ENCODE measurements around the gene CCT6B.
A peak's percentile ranks its signal among the peaks of the same experiment; 100 is the strongest.
"Not testable (repeated sequence)": the region's sequence is repeated elsewhere in the genome, so short reads cannot be mapped to it uniquely, and the experiment has no call there.

CCT6B gene

DNA sequence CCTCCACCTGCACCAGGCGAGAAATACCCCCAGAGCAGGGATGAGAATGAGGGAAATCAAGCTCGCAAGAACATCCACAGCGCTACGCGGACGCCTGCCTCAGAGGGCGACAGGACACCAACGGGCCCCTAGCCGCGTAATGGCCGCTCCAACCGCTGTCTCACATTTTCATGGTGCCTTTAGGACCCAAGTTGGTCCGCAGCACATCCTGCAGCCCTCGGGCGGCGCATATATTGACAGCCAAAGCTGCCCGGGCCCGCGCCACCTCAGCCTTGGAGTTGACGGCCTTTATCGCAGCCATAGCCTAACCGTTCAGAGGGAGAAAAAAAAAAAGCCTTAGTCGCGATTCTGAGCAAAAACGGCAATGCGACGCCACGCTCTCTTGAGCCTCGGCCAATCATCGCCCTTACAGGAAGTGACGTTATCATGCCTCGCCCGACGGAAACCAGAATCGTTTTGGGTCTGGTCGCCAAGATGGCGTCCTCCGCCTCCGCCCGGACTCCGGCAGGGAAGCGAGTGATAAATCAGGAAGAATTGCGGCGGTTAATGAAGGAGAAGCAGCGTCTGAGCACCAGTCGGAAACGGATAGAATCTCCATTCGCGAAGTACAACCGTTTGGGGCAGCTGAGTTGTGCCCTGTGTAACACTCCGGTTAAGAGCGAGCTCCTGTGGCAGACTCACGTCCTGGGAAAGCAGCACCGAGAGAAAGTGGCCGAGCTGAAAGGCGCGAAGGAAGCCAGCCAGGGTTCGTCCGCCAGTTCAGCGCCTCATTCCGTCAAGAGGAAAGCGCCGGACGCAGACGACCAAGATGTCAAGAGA lies at the start of gene CCT6B, which contains the start of gene ZNF830:
Gene CCT6B (minus strand): TSS at position 368 of the 819 bp plus-strand sequence. CDS start 67 bp downstream, at position 301.
Gene ZNF830 (plus strand): TSS at position 448 of the 819 bp plus-strand sequence. CDS start 27 bp downstream, at position 475.
- peak; percentile 97 for DNase-seq

DNA sequence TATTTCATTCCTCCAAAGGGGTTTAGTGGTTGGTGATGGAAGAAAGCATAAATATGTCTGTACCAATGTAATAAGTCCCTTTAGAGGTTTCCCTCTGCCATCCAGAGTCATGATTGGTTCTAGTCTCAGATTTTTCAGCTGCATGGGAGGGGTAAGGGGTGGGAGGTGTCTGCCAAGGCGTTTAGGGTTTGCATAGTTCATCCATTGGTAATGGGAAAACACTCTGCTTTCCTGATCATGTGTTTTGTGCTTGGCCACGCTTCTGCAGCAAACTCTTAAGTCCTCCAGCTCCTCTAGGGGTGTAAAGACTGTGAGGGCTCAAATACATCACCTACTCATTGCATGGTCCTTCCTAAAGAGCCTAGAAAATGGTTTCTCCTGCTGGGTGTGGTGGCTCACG lies 48.8 kb upstream of the CCT6B start:
- no peak for DNase-seq

DNA sequence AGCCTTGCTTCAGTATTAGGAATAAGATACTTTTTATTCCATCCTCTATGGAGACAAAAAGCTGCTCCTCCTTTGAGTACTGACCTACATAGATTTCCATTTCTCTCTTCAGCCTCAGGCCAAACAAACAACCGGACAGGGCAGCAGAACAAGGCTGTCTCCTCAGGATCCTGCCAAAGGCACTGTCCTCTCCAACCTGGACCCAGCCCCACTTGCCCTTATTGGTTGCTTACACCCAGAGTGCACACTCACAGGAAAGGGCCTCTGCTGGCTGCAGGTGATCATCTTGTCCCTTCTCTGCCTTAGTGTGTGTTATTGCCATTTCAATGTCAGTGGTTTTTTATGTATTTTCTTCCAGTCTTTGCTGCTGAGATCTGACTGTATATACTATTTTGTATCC lies 45.7 kb upstream of the CCT6B start:
- no peak for DNase-seq

GRCh38 chr17:35006345-35006744 lies 45.1 kb upstream of the CCT6B start:
- no peak for DNase-seq

- DNase-seq = no peak
Observed at GRCh38 chr17:35003778-35004177, 42.5 kb upstream of the CCT6B start.

DNA sequence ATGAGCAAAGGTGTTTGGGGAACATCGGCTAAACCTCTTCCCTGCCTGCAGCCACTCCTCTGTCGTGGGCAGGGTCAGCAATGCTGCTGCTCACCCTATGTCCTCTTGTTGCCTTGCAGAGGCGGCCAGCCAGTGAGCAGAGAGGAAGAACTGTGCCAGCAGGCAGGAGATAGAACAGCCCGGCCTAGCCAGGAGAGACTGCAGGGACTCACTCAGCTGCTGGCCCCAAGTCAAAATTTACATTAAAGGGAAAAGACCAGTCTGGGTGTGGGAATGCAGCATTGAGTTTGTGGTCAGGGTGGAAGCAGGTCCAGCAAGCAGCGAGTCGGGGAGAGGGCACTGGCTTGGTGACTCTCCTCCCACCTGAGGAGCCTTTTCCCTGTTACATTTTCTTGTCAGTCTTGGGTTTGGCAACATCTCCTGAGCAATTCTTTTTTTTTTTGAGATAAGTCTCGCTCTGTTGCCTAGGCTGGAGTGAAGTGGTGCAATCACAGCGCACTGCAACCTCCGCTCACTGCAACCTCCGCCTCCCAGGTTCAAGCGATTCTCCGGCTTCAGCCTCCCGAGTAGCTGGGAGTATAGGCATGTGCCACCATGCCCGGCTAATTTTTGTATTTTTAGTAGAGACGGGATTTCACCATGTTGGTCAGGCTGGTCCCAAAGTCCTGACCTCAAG lies 41.8 kb upstream of the CCT6B start:
- no peak for DNase-seq

DNA sequence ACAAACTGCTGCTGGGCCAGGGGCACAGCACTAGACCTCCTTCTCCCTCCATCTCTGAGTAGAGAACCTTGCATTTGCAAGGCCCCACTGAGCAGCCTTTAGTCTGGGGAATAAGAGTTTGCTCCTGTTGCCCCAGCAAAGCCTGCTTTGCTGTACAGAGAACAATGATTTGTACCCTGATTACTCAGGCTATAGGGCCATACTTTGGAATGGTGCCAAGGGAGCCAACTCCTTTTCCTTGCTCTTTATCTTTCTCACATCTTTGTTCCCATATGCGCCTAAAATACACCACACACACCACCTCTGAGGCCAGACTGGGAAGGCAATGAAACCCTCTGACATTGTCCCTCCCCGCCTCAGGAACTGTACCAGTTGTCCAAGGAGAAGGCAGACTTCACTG lies 40.3 kb upstream of the CCT6B start:
- no peak for DNase-seq

GRCh38 chr17:35000965-35001364 lies 39.7 kb upstream of the CCT6B start:
- DNase-seq = not testable (repeated sequence)

DNA sequence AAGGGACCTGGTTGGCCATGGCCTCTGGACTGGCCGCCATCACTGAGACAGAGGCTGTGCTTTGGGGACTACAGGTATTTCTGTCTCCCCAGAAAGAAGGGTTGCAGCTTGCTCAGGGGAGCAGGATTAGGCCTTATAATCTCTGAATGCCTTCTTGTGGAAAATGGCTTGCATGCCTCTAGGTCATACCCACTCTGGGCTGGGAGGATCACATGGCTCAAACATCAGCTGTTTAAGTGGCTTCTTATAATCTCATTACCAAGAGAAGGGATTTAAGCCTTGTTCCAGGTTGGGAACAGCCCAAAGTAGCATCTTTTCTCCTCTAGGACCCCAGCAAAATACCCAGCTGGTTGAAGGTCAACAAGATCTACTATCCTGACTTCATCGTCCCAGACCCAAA lies 38.2 kb upstream of the CCT6B start:
- DNase-seq = no peak

- DNase-seq = peak; percentile 7
Observed at GRCh38 chr17:34998205-34998604, 36.9 kb upstream of the CCT6B start.

GRCh38 chr17:34997355-34997862 lies 36.1 kb upstream of the CCT6B start:
- DNase-seq = no peak

DNA sequence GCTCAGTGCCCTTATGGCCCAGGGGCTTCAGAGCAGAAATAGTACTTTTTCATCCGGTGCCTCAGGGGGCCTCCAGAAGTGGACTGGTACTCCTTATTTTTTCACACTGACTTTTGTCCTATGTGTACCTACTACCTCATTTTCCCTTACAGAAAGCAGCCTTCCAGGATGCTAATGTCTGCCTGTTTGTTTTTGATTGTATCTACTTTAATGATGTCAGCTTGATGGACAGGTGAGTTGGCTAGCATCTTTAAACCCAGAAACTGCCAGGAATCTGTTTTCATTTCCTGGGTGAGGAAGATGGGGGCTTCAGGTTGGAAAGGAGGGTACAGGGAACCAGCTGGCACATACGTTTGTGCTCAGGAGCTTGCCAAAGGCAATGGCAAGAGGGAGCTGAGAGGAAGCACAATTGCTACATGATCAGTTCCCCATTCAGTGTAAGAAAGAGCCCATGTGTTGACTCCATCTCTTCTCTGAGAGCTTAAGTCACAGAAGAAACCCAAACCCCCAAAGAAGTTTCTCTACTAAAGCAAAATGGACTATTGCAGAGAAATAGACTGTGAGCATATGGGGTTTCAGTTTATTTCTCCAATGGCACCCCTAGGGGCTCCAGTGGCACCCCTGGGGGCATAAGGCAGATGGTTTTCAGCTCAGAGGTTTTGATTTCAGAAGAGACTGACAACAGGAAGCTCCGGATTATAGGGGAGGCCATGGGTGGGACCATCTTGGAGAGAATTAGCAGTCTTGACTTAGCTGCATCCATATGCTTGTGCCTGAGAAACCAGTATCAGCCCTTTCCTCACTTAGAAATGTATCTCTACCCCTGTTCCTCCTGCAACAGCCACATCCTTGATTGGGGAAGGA lies 35.4 kb upstream of the CCT6B start:
- DNase-seq = no peak

DNA sequence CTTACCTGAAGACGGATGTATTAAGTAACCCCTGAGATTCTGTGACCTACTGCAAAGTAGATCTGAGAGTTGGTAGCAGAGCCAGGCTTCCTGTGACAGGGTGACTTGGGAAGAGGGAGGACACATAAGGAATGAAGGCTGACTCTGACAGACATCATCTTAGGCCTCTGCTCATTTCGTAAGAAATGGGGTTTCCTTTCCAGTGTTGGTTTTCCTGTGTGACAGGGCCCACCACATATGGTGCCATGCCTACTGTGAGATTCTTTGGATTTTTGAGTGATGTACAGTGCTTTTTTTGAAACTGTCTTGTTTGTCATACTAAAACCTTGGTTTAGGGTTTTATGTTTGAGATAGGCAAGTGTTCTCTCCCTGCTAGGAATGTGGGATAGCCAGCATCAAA lies 31.8 kb upstream of the CCT6B start:
- no peak for DNase-seq

GRCh38 chr17:34991606-34992005 lies 30.3 kb upstream of the CCT6B start:
- DNase-seq = no peak

- DNase-seq = no peak
Observed at GRCh38 chr17:34990921-34991365, 29.7 kb upstream of the CCT6B start.

GRCh38 chr17:34989473-34989872 lies 28.2 kb upstream of the CCT6B start:
- no peak for DNase-seq

- DNase-seq = no peak
Observed at GRCh38 chr17:34988644-34989043, 27.4 kb upstream of the CCT6B start.

DNA sequence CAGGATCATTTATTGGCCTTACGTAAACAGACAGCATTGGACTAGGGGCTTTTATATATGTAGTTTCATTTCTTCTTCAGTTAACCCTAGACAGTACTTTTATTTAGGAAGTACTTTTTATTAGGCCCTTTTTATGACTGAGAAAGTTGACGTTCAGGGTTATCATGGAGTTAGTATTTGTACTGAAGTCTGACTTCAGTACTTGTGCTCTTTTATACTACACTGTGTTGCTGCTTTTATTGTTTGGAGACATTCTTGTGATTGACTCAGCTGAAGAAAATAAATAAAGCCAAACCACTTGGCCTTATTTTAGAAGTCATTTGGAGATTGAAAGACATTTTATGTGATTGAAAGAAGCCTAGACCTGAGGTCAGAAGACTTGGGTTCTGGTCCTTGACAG lies 26.0 kb upstream of the CCT6B start:
- DNase-seq = no peak

DNA sequence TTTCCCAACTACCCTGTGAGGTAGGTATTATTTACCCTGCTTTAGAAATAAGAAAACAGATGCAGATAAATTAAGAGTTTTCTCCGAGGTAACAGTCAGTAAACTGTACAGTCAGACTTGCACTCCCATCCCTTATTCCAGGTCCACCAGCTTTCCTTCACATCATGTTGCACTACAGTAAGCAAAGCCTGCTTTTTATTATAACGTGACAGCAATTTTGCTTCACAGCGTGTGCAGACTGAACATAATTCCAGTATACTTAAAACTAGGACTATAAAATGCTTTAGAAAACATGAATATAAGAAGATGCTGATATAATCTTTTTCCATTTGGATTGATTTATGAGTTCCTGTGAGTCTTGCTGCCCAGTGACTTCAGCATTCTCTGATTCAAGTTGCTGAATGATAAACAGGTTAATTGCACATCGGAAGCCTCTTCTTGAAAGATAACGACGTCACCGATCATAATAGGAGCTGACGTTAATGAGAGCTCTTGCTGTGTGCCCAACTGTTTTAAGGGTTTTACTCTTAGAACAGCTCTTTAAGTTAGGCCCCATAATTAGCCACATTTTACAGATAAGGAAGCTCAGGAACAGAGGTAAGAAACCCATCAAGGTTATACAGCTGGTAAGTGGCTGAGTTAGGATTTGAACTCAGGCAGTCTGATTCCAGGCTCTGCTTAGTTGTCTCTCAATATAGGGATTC lies 20.4 kb upstream of the CCT6B start:
- DNase-seq = no peak

- peak; percentile 81 for DNase-seq
Observed at GRCh38 chr17:34980681-34981537, 19.6 kb upstream of the CCT6B start.

- peak; percentile 96 for DNase-seq
Observed at GRCh38 chr17:34980353-34980680, 19.1 kb upstream of the CCT6B start, which contains the start of gene LIG3. Gene LIG3 (plus strand): TSS chr17:34980512. CDS start chr17:34983006, 2,494 bp downstream.
